HG02623 (cell line): Measurements from ENCODE around the gene MCTP2.
"Not testable (repeated sequence)": the region's sequence is repeated elsewhere in the genome, so short reads cannot be mapped to it uniquely, and the experiment has no call there.

ENCODE experiments used
- ATAC-seq: cut with Tn5 transposase; IDR thresholded peaks from one replicate; pipeline ENCODE4 v1.9.1; 2021; ENCODE audit warnings: moderate library complexity; ENCODE audit not compliant: unreplicated experiment

Gene MCTP2

DNA sequence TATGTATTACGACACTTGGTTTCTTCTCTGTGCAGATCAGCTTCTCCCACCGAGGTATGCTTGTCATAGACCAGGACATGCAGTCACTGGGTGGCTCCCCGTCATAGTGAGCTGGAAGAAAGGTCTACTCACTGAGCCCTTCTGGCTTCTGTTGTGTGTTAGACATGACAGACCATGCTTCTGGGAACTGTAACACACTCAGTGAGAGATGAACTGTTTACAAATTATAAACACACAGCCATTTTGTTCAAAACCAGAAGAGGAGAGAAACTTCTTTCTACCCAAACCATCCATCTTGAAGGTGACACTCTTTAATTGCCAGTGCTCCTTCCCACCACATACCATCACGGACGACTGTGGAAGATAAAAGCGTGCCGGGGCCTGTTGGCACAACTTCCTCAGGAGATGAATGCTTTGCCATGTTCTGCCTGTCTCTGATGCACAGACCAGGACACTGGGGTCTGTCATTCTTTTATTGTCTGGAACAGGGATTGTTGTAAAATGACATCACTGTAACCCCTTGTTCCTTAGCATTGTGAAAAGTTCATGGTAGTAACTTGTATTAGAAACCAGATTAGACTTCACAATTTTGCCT, 214.3 kb downstream of the MCTP2 start:
- no peak for ATAC-seq

DNA sequence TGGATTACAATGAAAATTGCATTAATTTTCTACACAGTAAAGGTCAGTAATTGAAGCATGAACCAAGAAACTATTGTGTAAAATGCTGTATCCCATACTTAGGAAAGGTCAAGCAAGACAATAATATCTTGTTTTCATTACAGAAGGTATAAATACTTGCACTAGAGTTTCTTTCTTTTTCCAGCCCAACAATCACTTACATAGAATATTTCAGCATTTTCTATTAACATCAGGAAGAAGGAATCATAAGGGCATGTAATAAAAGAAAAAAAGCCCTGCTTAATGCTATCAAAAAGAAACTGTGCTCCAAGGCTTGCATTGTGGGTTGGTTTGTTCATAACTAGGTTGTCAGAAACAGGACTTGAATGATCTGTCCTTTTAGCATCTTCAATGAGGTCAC, 215.1 kb downstream of the MCTP2 start:
- ATAC-seq = no peak

DNA sequence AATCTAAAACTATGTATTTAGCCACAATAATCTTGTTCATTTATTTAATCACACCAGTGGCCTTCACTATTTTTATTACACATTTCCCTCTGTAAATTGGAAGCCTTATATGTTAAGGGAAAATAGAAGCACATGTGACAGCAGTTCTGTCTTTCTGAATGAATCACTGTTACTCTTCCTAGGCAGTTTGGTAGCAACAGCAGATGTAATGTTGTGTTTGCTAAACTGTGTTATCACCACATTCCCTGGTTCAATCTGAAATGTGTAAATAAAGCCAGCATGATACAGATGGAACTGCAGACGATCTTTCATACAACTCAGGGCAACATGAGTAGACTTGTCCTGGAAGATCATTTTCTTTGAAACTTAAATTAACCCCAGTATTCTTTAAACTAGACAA, 220.1 kb downstream of the MCTP2 start:
- ATAC-seq = no peak

DNA sequence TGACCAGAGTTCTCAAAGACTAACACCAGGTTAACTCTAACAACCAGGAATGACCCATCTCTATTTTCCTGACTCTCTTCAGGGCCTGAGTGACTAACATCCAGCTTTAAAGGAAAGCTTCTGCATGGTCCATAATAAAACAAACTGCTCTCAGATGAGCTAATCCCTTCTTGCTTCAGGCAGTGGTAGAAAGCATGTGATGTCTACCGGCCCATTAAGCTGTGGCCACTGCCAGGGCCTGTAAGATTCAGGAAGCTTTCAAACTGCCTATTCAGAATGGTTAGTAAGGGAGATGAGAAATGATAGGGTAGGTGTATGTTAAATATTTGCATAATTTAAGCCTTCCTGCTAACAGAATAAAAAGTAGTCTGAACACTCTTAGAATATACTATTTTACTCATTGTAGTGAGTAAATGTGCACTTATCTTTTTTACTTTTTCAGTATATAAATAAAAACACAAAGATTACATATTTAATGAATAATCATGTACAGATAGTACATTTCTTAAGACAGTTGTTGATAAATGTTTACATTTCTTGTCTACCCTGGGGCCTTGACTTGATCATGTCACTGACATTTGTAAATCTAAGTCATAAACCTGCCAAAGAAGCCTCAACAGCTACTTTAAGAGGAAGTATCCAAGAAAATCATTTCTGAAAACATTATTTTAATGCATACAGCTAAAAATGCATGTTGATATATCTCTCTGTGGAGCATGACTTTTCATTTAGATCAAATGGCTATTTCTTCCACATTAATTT, 222.0 kb downstream of the MCTP2 start:
- ATAC-seq = no peak

DNA sequence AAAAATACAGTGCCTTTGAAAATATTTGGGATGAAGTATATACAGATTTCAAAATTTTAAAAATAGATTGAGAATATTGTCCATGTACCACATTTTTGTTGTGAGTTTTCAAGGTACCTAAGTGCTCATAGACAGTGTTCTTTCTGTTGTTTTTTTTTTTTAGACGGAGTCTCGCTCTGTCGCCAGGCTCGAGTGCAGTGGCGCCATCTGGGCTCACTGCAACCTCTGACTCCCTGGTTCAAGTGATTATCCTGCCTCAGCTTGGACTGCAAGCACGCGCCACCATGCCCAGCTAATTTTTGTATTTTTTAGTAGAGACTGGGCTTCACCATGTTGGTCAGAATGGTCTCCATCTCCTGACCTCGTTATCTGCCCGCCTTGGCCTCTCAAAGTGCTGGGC, 223.9 kb downstream of the MCTP2 start:
- ATAC-seq = no peak

DNA sequence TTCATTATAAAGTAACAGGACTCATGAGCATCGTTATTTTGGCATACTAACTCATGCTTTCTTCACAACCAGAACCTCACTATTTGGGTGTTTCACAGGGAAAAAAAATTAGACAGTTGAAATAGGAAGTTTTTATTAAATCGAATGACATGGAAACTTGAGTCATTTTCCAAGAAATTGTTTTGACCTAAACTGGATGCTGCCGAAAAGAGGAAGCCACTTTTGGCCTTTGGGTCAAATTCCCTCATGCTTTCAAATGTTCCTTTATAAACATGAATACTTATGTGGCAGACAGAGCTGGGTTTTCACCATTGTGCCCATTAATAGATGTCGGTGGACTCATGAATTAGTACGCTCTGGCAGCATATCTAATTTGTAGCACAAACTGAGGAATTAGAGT, 224.9 kb downstream of the MCTP2 start:
- no peak for ATAC-seq

DNA sequence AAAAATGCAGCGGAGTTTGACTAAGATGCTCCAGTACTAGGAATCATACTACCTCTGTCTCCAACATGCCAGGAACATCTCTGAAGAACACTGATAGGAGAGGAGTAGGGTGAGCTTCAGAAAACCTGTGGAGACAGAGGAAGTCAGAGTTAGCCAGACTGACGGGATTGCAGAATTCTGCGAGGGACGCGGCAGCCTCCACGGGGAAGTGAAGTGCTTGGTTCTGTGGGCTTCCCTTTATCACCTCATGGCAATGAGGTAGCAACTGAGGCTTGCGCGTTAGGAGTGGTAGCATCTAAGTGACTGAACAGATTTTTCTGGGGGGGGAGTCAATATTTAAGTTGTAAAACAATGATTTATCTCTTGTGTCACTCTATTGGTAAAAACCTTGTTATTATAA, 226.3 kb downstream of the MCTP2 start:
- ATAC-seq = no peak

DNA sequence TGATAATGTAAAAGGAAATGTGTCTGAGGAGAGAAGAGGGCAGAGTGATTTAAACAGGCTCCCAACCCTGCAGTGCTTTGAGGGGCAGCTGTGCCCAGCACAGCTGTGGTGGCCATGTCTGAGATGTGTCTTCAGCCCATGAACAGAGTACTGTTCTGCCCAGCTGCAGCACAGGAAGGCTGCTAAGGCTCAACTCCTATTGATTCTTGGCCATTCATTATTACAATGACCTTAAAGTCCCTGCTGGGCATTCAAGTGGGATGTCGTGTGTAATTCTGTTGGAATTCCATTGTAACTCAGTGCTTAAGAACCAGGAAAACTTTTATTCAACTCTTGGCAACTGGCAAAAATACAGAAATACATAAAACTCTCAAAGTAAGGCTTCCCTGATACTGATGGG, 229.3 kb downstream of the MCTP2 start:
- no peak for ATAC-seq

DNA sequence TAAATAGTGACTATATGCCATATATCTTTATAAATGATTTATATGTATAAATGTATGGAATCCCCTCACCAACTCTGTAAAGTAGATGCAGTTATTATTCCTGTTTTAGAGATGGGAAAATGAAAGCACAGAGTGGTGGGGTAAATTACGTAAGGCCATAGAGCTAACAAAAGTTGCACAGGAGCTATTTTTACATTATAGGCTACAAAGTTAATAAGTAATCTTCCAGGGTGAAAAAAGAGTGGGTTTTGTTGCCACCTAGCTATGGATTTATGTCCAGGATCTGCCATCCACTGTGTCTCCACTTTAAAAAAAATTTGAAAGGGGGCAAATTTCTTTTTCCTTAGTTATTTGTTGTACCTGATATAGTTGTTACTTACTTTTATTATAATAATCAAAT, 235.7 kb downstream of the MCTP2 start:
- no peak for ATAC-seq

DNA sequence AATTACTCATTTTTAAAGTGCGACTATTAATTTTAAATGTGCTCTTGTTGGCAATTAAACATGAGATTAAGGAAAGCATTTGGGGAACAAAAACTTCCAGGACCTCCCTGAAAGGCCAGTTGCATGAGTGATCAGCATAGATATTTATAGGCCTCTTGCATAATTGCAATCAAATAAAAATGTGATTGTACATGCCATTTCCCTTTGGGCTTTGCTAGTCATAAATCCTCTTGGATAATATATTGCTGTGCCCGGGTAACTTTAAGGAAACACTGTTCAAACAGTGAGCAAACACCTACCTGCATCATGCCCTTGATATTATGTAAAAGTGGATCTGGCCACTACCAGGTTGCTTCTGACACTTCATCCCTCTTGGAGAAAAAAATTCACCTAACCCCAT, 239.1 kb downstream of the MCTP2 start:
- no peak for ATAC-seq

DNA sequence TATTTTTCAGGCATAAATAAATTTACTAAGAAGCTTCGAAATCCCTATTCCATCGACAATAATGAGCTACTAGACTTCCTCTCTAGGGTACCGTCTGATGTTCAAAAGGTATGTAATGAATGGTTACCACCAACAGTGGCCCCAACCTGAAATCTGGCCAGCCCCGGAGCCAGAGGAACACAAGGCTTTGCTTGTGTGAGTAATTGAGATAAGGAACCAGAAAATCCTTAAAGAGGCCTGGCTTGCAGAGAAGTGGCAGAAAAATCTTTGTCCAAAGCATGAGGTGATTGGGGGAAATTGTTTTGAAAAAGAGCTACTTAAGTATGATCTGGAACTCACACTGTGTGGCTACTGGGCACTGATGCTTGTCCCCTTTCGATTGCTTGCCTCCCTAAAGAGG, 245.3 kb downstream of the MCTP2 start:
- no peak for ATAC-seq

DNA sequence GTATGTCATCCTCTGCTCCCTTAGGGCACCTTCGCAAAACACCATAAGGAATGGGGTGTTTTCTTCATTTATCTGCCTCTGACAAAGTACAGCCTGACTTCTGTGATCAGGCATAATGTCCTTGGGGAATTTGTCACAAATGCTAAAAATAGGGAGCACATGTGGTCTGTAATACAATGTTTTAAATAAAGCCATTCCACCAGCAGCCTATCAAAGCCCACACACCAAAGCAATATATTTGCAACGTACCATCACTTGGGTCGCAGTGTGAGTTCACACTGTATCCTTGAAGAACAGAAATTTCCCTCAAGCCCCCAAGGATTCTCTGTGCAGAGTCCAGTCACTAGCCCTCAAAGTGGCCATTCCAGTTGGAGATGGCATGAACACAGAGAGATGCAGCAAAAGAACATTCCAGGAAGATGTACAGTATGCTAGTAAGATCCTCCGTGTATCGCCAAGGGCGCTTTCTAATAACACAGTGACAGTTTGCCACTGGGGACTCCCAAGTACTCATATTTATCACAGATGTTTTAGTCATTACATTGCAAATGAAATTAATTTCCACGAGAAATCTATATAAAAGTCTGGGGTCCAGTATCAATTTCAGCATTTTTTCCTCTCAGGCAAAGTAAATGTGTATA, 246.7 kb downstream of the MCTP2 start:
- ATAC-seq = no peak

DNA sequence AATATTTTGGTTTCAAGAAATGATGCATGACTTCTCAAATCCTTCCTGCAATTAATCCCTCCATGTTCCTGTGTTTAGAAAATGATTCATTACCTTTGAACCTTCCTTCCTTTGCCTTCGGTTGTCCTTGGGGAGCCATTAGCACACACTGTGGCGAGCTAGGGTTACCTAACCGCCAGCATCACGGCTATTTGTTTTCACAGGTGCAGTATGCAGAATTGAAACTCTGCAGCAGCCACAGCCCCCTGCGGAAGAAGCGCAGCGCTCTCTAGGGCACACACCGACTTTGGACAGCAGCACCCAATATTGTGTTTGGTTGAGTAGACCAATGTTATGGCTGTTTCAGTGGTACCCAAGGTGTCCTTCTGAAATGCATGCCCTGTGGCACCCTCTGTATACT, 247.4 kb downstream of the MCTP2 start:
- ATAC-seq = no peak

DNA sequence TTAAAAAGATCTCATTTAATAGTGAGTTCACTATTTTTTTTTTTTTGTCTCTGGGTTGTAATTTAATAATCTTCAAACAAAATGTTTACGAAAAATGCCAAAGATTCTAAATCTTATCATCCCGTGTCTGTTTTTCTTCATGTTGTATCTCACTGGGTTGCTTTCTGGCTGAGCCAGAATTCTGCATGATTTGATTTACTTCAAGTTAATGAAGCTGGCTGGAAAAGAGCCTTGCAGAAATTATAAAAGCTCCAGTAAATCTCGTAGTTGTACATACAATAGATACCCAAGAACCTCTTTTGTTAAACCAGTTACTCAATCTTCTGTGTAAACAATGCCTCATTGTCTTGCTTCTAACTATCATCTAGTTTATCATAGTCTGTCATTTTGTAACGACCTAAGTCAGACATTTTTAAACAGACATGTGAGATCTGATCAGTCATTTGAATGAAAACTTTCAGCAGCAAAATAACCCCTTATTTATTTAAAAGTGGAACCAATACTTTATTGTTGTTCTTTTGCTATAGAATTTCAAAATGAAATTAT, 249.0 kb downstream of the MCTP2 start:
- no peak for ATAC-seq

DNA sequence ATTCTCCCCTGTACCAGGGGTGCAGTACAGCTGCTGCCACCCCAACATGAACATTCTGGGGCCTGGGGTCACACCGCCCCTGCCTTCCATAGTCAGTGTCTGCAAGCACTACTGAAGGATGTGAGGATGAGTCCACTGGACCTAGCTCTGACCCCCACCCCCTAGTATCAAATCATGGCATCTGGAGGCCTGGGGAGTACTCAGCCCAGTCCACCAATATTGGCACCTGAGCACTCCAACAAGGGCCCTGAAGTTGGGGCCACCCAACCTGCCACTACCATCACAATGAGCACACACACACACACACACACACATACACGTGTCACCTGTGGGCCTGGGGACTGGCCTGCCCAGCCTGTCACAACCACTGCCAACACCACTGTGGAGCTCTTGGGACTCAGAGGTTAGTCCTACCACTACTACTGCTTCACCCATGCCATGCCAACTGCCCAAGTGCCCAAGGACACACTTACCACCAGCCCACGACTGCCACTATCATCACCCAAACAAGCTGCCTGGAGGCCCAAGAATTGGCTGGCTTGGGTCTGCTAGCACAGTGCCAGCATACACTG, 253.9 kb downstream of the MCTP2 start:
- no peak for ATAC-seq

DNA sequence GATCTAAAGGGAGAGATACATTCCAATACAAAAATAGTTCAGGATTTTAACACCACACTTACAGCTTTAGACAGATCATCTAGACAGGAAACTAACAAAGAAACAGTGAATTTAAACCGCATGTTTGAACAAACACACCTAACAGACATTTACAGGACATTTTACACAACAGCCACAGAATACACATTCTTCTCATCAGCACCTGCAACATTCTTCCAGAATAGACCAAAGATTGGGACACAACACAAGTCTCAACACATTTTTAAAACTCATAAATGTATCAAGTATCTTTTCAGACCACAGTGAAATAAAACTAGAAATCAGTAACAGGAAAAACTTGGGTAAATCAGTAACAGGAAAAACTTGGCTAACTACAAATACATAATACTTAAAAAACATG, 256.3 kb downstream of the MCTP2 start:
- ATAC-seq = no peak

DNA sequence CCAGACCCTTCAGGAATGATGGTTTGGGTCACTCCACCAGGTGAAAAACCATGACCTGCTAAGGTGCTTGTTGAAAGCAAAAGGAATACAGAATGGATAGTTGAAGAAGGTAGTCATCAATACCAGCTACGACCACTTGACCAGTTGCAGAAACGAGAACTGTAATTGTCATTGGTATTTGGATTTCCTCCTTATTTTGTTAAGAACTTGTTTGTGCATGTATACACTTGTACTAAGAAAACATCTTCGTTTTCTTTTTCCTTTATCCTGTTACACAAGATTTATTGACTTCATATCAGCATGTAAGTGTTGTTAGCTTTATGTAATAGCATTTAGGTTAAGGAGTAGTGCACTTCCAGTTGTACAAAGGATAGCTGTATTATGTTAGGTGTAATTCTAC, 261.8 kb downstream of the MCTP2 start:
- ATAC-seq = no peak

DNA sequence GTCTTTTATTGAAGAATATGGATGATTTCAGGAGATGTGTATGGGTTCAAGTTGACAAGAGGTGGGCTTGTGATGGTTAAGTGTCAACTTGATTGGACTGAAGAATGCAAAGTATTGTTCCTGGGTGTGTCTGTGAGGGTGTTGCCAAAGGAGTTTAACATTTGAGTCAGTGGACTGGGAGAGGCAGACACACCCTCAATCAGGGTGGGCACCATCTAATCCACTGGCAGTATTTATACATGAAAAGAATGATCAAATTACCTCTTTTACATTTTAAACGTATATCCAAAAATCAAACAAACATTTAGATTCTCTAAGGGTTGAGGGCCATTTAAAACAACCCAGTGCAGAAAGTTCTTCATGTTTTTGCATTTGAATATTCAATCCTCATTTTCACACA, 262.2 kb downstream of the MCTP2 start:
- not testable (repeated sequence) for ATAC-seq

DNA sequence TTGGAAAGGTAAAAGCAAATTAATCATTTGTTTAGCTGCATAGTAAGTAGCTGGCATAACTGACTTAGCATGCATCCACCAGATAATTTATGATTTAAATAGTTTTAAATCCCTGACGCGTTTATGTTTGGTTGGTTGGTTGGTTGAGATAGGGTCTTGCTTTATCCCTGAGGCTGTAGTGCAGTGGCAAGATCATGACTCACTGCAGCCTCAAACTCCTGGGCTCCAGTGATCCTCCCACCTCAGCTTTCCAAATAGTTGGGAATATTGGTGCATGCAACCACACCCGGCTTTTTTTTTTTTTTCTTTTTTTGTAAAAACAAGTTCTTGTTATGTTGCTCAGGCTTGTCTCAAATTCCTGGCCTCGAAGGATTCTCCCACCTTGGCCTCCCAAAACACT, 263.4 kb downstream of the MCTP2 start:
- no peak for ATAC-seq

DNA sequence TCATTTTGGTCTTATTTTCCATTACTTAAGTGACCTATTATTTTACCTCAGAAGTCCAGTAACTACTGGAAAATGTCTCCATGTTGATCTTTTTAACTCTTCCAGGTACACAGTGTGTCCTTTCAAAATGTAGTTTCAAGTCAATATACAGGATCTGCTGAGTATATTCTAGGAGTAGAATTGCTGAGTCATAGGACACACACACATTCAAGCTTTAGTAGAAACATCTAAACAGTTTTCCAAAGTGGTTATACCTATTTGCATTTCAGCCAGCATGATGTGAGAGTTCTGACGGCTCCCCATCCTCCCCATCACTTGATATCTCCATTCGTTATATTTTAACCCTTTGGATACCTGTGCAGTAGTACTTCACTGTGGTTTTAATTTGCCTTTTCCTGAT, 271.9 kb downstream of the MCTP2 start:
- no peak for ATAC-seq

DNA sequence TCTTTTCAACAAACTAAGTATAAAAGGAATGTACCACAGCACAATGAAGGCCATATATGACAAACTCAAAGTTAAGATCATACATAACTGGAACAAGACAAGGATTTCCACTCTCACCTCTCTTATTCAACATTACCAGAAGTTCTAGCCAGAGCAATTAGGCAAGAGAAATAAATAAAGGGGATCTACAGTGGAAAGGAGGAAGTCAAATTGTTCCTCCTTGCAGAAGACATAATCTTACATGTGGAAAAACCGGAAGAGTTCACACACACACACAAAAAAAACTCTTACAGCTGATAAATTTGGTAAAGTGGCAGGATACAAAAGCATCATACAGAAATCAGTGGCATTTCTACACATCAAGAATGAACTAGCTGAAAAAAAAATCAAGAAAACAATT, 277.9 kb downstream of the MCTP2 start:
- no peak for ATAC-seq

DNA sequence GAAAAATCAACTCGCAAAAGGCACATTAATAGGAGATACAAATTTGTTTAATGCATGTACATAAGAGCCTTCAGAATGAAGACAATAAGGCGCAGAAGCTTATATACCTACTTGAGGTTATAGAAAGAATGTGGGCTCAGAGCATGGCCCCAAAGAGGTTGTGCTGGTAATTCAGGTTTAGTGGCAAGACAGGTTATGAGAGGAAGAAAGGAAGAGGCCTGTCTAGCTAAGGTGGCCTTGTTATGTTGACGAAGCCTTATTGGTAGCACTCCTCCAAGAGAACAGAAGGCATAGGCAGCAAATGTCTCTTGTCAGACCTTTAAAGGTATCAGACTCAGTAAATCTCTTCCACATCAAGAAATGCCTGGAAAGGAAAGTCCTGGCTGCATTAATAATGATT, 290.8 kb downstream of the MCTP2 start:
- no peak for ATAC-seq
